Measurements from ENCODE around the gene PAH. TPM values are rescaled to one million over a fixed set of nuclear protein-coding genes. Genes with fewer than 3 reads are reported as not detected.

The PAH gene
- total and polyA plus RNA-seq, 2 donors from 2014 or later, result 8.7 to 193 TPM

GRCh38 chr12:102900389-102900788 is 16.7 kb downstream of the PAH start:
- no peak for DNase-seq
- Histone ChIP-seq H3K4me1 (ENCODE audit: control insufficient read depth in 2 of 3, insufficient read depth in 2 of 3, low read depth in 1 of 3, low read length in 3 of 3) (no peaks in the 10 kb centered on the region), H3K36me3 (ENCODE audit: control insufficient read depth in 2 of 3, insufficient read depth in 3 of 3, low read length in 3 of 3) (no peaks in the 10 kb centered on the region), H3K9ac (ENCODE audit: low read length in 3 of 3) (no peak overlapping the region), H3K4me3 (ENCODE audit: low read length in 3 of 3) (no peak overlapping the region), H3K9me3 (ENCODE audit: control insufficient read depth in 2 of 3, insufficient read depth in 1 of 3, low read length in 3 of 3) (no peaks in the 10 kb centered on the region), H3K27ac (ENCODE audit: low read depth in 2 of 2, low read length in 2 of 2) (no peak overlapping the region), H3K27me3 (ENCODE audit: control insufficient read depth, insufficient read depth, low read length) (no peaks in the 10 kb centered on the region)
- TF ChIP-seq, protein P1, sequence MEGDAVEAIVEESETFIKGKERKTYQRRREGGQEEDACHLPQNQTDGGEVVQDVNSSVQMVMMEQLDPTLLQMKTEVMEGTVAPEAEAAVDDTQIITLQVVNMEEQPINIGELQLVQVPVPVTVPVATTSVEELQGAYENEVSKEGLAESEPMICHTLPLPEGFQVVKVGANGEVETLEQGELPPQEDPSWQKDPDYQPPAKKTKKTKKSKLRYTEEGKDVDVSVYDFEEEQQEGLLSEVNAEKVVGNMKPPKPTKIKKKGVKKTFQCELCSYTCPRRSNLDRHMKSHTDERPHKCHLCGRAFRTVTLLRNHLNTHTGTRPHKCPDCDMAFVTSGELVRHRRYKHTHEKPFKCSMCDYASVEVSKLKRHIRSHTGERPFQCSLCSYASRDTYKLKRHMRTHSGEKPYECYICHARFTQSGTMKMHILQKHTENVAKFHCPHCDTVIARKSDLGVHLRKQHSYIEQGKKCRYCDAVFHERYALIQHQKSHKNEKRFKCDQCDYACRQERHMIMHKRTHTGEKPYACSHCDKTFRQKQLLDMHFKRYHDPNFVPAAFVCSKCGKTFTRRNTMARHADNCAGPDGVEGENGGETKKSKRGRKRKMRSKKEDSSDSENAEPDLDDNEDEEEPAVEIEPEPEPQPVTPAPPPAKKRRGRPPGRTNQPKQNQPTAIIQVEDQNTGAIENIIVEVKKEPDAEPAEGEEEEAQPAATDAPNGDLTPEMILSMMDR (IDR thresholded peaks at IDR 0.05; ENCODE audit: borderline replicate concordance, extremely low read depth, insufficient read depth), result no peak
- FAIRE-seq, result no peak
- intact Hi-C loops (cut with DNase I), result no loop called here

DNA sequence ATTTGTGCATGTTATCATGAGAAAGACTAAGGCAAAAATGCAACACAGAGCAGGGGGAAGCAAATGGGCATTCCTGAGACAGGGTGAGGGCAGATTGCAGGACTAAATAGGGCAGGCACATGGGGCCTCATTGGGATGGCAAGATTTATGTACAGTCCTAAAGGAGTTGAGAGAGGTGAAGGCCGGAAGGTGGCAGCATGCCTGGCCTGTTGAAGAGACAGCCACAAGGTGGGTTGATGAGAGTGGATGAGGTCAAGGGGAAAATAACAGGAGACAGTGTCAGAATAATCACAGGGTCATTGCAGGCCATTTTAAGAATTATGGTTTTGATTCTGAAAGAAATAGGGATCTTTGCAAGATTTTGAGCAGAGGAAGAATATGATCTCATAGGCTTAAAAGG is 21.0 kb downstream of the PAH start:
- no peak overlapping the region for H3K27ac ChIP-seq (ENCODE audit: low read depth in 2 of 2, low read length in 2 of 2)
- DNase-seq, result no peak
- H3K27me3 ChIP-seq (ENCODE audit: control insufficient read depth, insufficient read depth, low read length), result no peaks in the 10 kb centered on the region
- no peaks in the 10 kb centered on the region for H3K9me3 ChIP-seq (ENCODE audit: control insufficient read depth in 2 of 3, insufficient read depth in 1 of 3, low read length in 3 of 3)
- intact Hi-C loops (cut with DNase I), result no loop called here
- H3K36me3 ChIP-seq (ENCODE audit: control insufficient read depth in 2 of 3, insufficient read depth in 3 of 3, low read length in 3 of 3), result no peaks in the 10 kb centered on the region
- H3K4me3 ChIP-seq (ENCODE audit: low read length in 3 of 3), result no peak overlapping the region
- FAIRE-seq, result no peak
- H3K4me1 ChIP-seq (ENCODE audit: control insufficient read depth in 2 of 3, insufficient read depth in 2 of 3, low read depth in 1 of 3, low read length in 3 of 3), result peaks cover 0 to 2% (median 0%) of the 10 kb centered on the region in 3 donors
- no peak overlapping the region for H3K9ac ChIP-seq (ENCODE audit: low read length in 3 of 3)
- TF ChIP-seq, protein P1 (IDR thresholded peaks at IDR 0.05; ENCODE audit: borderline replicate concordance, extremely low read depth, insufficient read depth), result no peak

DNA sequence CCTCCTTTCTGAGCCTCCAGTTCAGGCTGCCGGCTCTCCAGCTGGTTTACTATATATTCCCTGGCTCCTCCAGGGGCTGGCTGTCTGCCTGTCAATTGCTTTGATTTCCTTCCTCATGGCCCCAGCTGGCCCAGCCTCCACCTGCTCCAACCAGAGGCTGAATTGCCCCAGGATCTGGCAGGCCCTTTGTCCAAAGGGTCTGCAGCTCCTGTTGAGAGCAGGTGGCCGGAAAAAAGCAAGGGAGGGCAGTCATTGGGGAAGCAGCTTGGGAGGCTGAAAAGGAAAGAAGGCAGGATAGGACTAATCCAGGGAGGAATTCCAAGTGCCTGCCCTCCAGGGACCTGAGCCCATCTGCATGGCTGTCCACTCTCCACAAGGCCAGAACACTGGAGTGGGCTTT is 25.3 kb downstream of the PAH start:
- Histone ChIP-seq H3K36me3 (ENCODE audit: control insufficient read depth in 2 of 3, insufficient read depth in 3 of 3, low read length in 3 of 3) (peaks cover 0 to 2% (median 0%) of the 10 kb centered on the region in 3 donors), H3K4me3 (ENCODE audit: low read length in 3 of 3) (no peak overlapping the region)
- no peak for FAIRE-seq

More for the DNA sequence above, 25.3 kb downstream of the PAH start:
- TF ChIP-seq, protein P1 (IDR thresholded peaks at IDR 0.05; ENCODE audit: borderline replicate concordance, extremely low read depth, insufficient read depth), result no peak
- no peak for DNase-seq
- H3K9ac ChIP-seq (ENCODE audit: low read length in 3 of 3), result no peak overlapping the region
- H3K27me3 ChIP-seq (ENCODE audit: control insufficient read depth, insufficient read depth, low read length), result no peaks in the 10 kb centered on the region
- H3K27ac ChIP-seq (ENCODE audit: low read depth in 2 of 2, low read length in 2 of 2), result no peak overlapping the region
- intact Hi-C loops (cut with DNase I), result no loop called here
- no peaks in the 10 kb centered on the region for H3K9me3 ChIP-seq (ENCODE audit: control insufficient read depth in 2 of 3, insufficient read depth in 1 of 3, low read length in 3 of 3)
- peaks cover 0 to 2% (median 0%) of the 10 kb centered on the region in 3 donors for H3K4me1 ChIP-seq (ENCODE audit: control insufficient read depth in 2 of 3, insufficient read depth in 2 of 3, low read depth in 1 of 3, low read length in 3 of 3)
